HepG2 (cell line): Measurements from ENCODE around the gene C9orf43. TPM values are rescaled to one million over a fixed set of nuclear protein-coding genes. Genes with fewer than 3 reads are reported as not detected.

Experiments used
- AGO2 ChIP-seq: fragments of 200-400 bp; formaldehyde crosslinking; optimal IDR thresholded peaks from 2 replicates; pipeline ENCODE3; 2017; ENCODE audit warnings: mild to moderate bottlenecking, low read depth, low read length, moderate library complexity
- ATF7-NPFF ChIP-seq: sonication (generic); formaldehyde crosslinking; IDR thresholded peaks from 2 replicates; pipeline ENCODE4 v1.8.1; 2023; ENCODE audit warnings: mild to moderate bottlenecking, low read depth, missing genetic modification reagents, moderate library complexity
- ELF4 ChIP-seq: sonication (generic); formaldehyde crosslinking; IDR thresholded peaks from 2 replicates; pipeline ENCODE4 v1.5.0; 2020; ENCODE audit warnings: missing genetic modification reagents, mild to moderate bottlenecking, moderate library complexity, borderline replicate concordance
- HDAC1 ChIP-seq: sonication (generic); formaldehyde crosslinking; IDR thresholded peaks from 2 replicates; pipeline ENCODE4 v1.5.1; 2020; ENCODE audit warnings: mild to moderate bottlenecking, missing genetic modification reagents
- HOXA7 ChIP-seq: sonication (generic); formaldehyde crosslinking; IDR thresholded peaks from 2 replicates; pipeline ENCODE4 v1.8.1; 2022; ENCODE audit warnings: mild to moderate bottlenecking, missing genetic modification reagents, moderate library complexity
- NR2C2 ChIP-seq: sonication (generic); formaldehyde crosslinking; IDR thresholded peaks from 2 replicates; pipeline ENCODE4 v1.4.0; 2020; ENCODE audit warnings: missing genetic modification reagents, mild to moderate bottlenecking, moderate library complexity, borderline replicate concordance
- POLR2AphosphoS2 ChIP-seq: IDR thresholded peaks from 2 replicates; pipeline ENCODE4 v1.6.1; 2011; ENCODE audit warnings: low read depth, low read length, improper control_type of control experiment
- STAT6 ChIP-seq: sonication (generic); formaldehyde crosslinking; IDR thresholded peaks from 2 replicates; pipeline ENCODE4 v1.4.0; 2020; ENCODE audit warnings: missing genetic modification reagents, mild to moderate bottlenecking, borderline replicate concordance
- TGIF2 ChIP-seq: IDR thresholded peaks from 2 replicates; pipeline ENCODE4 v1.6.1; 2016; ENCODE audit warnings: control low read depth, missing compliant biosample characterization
- TOPORS ChIP-seq: sonication (generic); formaldehyde crosslinking; IDR thresholded peaks from 2 replicates; pipeline ENCODE4 v1.8.0; 2023; ENCODE audit warnings: mild to moderate bottlenecking, missing genetic modification reagents
- ZFP36 ChIP-seq: fragments of 150-350 bp; IDR thresholded peaks from 2 replicates; pipeline ENCODE4 v1.6.1; 2018; ENCODE audit warnings: borderline replicate concordance, low read length, low read depth; ENCODE audit not compliant: partially characterized antibody
- ZFP36L2 ChIP-seq: sonication (generic); formaldehyde crosslinking; IDR thresholded peaks from 2 replicates; pipeline ENCODE4 v1.4.0; 2020; ENCODE audit warnings: missing genetic modification reagents
- ZNF143 ChIP-seq: sonication (generic); formaldehyde crosslinking; IDR thresholded peaks from 2 replicates; pipeline ENCODE4 v1.4.0; 2020; ENCODE audit warnings: missing genetic modification reagents
- ZNF33A ChIP-seq: sonication (generic); formaldehyde crosslinking; IDR thresholded peaks from 2 replicates; pipeline ENCODE4 v1.5.1; 2020; ENCODE audit warnings: missing genetic modification reagents, mild to moderate bottlenecking, moderate library complexity, borderline replicate concordance
- ZNF672 ChIP-seq: sonication (generic); formaldehyde crosslinking; IDR thresholded peaks from 2 replicates; pipeline ENCODE4 v1.8.1; 2022; ENCODE audit warnings: missing genetic modification reagents
- ZNF879 ChIP-seq: sonication (generic); formaldehyde crosslinking; IDR thresholded peaks from 2 replicates; pipeline ENCODE4 v1.8.1; 2023; ENCODE audit warnings: missing genetic modification reagents
- ZNF891 ChIP-seq: sonication (generic); formaldehyde crosslinking; IDR thresholded peaks from 2 replicates; pipeline ENCODE4 v1.5.0; 2020; ENCODE audit warnings: mild to moderate bottlenecking, missing genetic modification reagents
- polyA plus RNA-seq, 8 experiments: library from polyadenylated mRNA; depleted of rRNA in 3 of 8; stranded (reverse) in 7 of 8; unstranded in 1 of 8; fragments of >200 nt; fragmentation: Illumina TruSeq in 4 of 8; extraction: Trizol in 4 of 8; gene quantifications; 2 replicates each; pipeline versions ENCODE4 v1.2.1 to v1.2.3, GENCODE V29; 2011 to 2016; ENCODE audit warnings: low read depth in 4 of 8, missing spikeins in 1 of 8, mixed read lengths in 1 of 8; ENCODE audit not compliant: insufficient read depth in 1 of 8
- total RNA-seq, 5 experiments: library from RNA; depleted of rRNA; stranded (reverse); fragments of >200 nt; fragmentation: Illumina TruSeq; extraction: Trizol; gene quantifications; 2 replicates each; pipeline ENCODE4 v1.2.3, GENCODE V29; 2016; ENCODE audit warnings: low read depth in 1 of 5
- TF ChIP-seq, protein P1 (sequence below): sonication (generic); formaldehyde crosslinking; IDR thresholded peaks from 2 replicates; pipeline ENCODE4 v1.4.0; 2020; ENCODE audit warnings: missing genetic modification reagents
- TF ChIP-seq, protein P2 (sequence below): sonication (generic); formaldehyde crosslinking; IDR thresholded peaks from 2 replicates; pipeline ENCODE4 v1.5.0; 2020; ENCODE audit warnings: missing genetic modification reagents
- TF ChIP-seq, protein P3 (sequence below): sonication (generic); formaldehyde crosslinking; IDR thresholded peaks from 2 replicates; pipeline ENCODE4 v1.5.0; 2020; ENCODE audit warnings: missing genetic modification reagents

The C9orf43 gene
- total and polyA plus RNA-seq, 2 of the 13 experiments (the other 11 are each of a cell fraction or from before 2014, with no cell fraction given): 0.24 to 0.31 TPM

DNA sequence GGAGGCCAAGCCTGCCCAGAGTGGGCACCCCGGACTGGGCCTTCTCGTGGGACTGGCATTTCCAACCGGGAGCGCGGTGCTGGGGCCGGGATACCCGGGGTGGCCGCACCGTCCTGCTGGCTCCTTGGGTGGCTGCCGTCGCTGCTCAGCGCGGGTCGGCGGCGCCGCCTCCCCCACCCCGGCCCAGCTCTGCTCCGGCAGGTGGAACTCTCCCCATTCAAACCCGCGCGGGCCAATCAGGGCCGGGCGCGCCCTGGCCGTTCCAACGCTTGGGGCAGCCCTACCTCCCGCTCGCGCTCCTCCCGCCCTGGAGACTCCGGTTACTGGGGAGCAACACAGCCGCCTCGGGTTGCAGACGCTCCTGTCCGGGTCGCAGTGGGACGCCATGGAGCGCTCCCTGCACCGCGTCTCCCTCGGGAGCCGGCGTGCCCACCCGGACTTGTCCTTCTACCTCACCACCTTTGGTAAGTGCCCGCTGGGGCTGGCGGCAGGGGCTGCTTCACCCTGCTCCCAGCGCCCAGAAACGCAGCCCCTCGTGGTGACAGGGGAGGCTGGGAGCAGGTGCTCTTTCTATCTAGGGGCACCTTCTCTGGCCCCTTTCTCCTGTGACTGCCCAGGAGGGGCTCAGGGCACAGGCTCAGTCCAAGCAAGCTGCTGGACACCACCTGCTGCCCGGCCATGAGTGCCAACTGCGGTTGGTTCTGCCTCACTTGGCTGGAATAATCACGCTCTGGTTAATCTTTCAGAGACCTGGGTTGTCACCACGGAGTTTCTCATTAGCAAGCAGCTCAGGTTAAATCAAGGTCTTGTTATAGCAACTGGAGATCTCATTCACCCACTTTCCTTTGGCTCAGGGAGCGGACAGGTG lies 53.1 kb downstream of the C9orf43 start, which contains the start of gene RGS3 (continued):
- TF ChIP-seq POLR2AphosphoS2 (no peak), ELF4 (CRISPR knock-in tag) (no peak), ZNF672 (CRISPR knock-in tag) (no peak), TOPORS (CRISPR knock-in tag) (no peak), ATF7-NPFF (CRISPR knock-in tag) (peak; percentile 91; the same call in 1 of the 2 replicates), ZNF891 (CRISPR knock-in tag) (peak; percentile 84; the same call in 1 of the 2 replicates), ZNF33A (CRISPR knock-in tag) (no peak), ZNF143 (no peak; the same call in 1 of the 2 replicates), NR2C2 (CRISPR knock-in tag) (0 out of 2 replicates have a peak, but pooled peaks have one; percentile 16), HDAC1 (CRISPR knock-in tag) (peak; percentile 76), ZNF879 (CRISPR knock-in tag) (0 out of 2 replicates have a peak, but pooled peaks have one; percentile 52), ZFP36 (no peak), ZFP36L2 (CRISPR knock-in tag) (no peak), STAT6 (CRISPR knock-in tag) (no peak), HOXA7 (CRISPR knock-in tag) (no peak), AGO2 (no peak), TGIF2 (CRISPR knock-in tag) (0 out of 2 replicates have a peak, but pooled peaks have one; percentile 11)
- TF ChIP-seq, protein P1, sequence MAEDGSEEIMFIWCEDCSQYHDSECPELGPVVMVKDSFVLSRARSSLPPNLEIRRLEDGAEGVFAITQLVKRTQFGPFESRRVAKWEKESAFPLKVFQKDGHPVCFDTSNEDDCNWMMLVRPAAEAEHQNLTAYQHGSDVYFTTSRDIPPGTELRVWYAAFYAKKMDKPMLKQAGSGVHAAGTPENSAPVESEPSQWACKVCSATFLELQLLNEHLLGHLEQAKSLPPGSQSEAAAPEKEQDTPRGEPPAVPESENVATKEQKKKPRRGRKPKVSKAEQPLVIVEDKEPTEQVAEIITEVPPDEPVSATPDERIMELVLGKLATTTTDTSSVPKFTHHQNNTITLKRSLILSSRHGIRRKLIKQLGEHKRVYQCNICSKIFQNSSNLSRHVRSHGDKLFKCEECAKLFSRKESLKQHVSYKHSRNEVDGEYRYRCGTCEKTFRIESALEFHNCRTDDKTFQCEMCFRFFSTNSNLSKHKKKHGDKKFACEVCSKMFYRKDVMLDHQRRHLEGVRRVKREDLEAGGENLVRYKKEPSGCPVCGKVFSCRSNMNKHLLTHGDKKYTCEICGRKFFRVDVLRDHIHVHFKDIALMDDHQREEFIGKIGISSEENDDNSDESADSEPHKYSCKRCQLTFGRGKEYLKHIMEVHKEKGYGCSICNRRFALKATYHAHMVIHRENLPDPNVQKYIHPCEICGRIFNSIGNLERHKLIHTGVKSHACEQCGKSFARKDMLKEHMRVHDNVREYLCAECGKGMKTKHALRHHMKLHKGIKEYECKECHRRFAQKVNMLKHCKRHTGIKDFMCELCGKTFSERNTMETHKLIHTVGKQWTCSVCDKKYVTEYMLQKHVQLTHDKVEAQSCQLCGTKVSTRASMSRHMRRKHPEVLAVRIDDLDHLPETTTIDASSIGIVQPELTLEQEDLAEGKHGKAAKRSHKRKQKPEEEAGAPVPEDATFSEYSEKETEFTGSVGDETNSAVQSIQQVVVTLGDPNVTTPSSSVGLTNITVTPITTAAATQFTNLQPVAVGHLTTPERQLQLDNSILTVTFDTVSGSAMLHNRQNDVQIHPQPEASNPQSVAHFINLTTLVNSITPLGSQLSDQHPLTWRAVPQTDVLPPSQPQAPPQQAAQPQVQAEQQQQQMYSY (CRISPR knock-in tag): no peak
- TF ChIP-seq, protein P2, sequence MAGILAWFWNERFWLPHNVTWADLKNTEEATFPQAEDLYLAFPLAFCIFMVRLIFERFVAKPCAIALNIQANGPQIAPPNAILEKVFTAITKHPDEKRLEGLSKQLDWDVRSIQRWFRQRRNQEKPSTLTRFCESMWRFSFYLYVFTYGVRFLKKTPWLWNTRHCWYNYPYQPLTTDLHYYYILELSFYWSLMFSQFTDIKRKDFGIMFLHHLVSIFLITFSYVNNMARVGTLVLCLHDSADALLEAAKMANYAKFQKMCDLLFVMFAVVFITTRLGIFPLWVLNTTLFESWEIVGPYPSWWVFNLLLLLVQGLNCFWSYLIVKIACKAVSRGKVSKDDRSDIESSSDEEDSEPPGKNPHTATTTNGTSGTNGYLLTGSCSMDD (CRISPR knock-in tag): no peak
- TF ChIP-seq, protein P3, sequence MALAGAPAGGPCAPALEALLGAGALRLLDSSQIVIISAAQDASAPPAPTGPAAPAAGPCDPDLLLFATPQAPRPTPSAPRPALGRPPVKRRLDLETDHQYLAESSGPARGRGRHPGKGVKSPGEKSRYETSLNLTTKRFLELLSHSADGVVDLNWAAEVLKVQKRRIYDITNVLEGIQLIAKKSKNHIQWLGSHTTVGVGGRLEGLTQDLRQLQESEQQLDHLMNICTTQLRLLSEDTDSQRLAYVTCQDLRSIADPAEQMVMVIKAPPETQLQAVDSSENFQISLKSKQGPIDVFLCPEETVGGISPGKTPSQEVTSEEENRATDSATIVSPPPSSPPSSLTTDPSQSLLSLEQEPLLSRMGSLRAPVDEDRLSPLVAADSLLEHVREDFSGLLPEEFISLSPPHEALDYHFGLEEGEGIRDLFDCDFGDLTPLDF: peak; percentile 97
